GM23248 (cell line): ENCODE measurements around the gene SARM1. TPM values are rescaled to one million over a fixed set of nuclear protein-coding genes. Genes with fewer than 3 reads are reported as not detected.

Experiments
- DNase-seq: peaks from one replicate; pipeline ENCODE4 v3.0.0-alpha.2; 2015
- H2AFZ ChIP-seq: fragments of 200-600 bp; sonication (generic); 2 replicates; pipeline ENCODE4 v1.6.1; 2016; ENCODE audit warnings: antibody characterized with exemption
- H3F3A ChIP-seq: fragments of 200-600 bp; sonication (generic); 2 replicates; pipeline ENCODE4 v1.6.1; 2016; ENCODE audit warnings: mild to moderate bottlenecking, antibody characterized with exemption, mixed run types; ENCODE audit not compliant: insufficient read depth
- H3K27ac ChIP-seq: fragments of 200-600 bp; sonication (generic); 2 replicates; pipeline ENCODE4 v1.5.1; 2016; ENCODE audit warnings: mild to moderate bottlenecking
- H3K27me3 ChIP-seq: fragments of 200-600 bp; sonication (generic); replicated peaks from 2 replicates; pipeline ENCODE4 v1.6.1; 2016; ENCODE audit warnings: mild to moderate bottlenecking; ENCODE audit not compliant: insufficient read depth
- H3K36me3 ChIP-seq: fragments of 200-600 bp; sonication (generic); 2 replicates; pipeline ENCODE4 v1.6.1; 2016; ENCODE audit warnings: low read depth, mild to moderate bottlenecking
- H3K4me1 ChIP-seq: fragments of 200-600 bp; sonication (generic); 2 replicates; pipeline ENCODE4 v1.6.1; 2016; ENCODE audit warnings: mild to moderate bottlenecking; ENCODE audit not compliant: insufficient read depth
- H3K4me2 ChIP-seq: fragments of 200-600 bp; sonication (generic); one replicate; pipeline ENCODE4 v1.6.1; 2016; ENCODE audit warnings: mild to moderate bottlenecking; ENCODE audit not compliant: unreplicated experiment
- H3K4me3 ChIP-seq: fragments of 200-600 bp; sonication (generic); 2 replicates; pipeline ENCODE4 v1.5.1; 2016; ENCODE audit warnings: mild to moderate bottlenecking
- H3K79me2 ChIP-seq: fragments of 200-600 bp; sonication (generic); 2 replicates; pipeline ENCODE4 v1.6.1; 2016; ENCODE audit warnings: mild to moderate bottlenecking; ENCODE audit not compliant: insufficient read depth
- H3K9ac ChIP-seq: fragments of 200-600 bp; sonication (generic); 2 replicates; pipeline ENCODE4 v1.6.1; 2016; ENCODE audit warnings: mild to moderate bottlenecking
- H3K9me2 ChIP-seq: fragments of 200-600 bp; sonication (generic); 2 replicates; pipeline ENCODE4 v1.6.1; 2016; ENCODE audit warnings: mixed run types, mild to moderate bottlenecking, moderate library complexity; ENCODE audit not compliant: insufficient read depth
- H3K9me3 ChIP-seq: fragments of 200-600 bp; sonication (generic); one replicate; pipeline ENCODE4 v1.6.1; 2017; ENCODE audit warnings: low read depth
- H4K20me1 ChIP-seq: fragments of 200-600 bp; sonication (generic); 2 replicates; pipeline ENCODE4 v1.6.0; 2016; ENCODE audit not compliant: insufficient read depth
- EZH2 ChIP-seq: fragments of 200-600 bp; sonication (generic); IDR thresholded peaks from 2 replicates; pipeline ENCODE4 v1.6.1; 2018; ENCODE audit warnings: antibody characterized with exemption, mild to moderate bottlenecking; ENCODE audit not compliant: insufficient read depth, poor library complexity, severe bottlenecking
- EZH2phosphoT487 ChIP-seq: fragments of 200-600 bp; sonication (generic); IDR thresholded peaks from 2 replicates; pipeline ENCODE4 v1.6.1; 2018; ENCODE audit warnings: antibody characterized with exemption, moderate library complexity, mild to moderate bottlenecking, low read depth; ENCODE audit not compliant: insufficient read depth
- WGBS, 2 experiments: methylation state at CpG; one replicate each; pipeline ENCODE4 v1.1.6; 2015 to 2017; ENCODE audit warnings: low lambda C conversion rate in 2 of 2, low coverage in 1 of 2; ENCODE audit errors: missing lambda C conversion rate in 2 of 2; 5-methylcytosine and 5-hydroxymethylcytosine counted together
- in situ Hi-C: fragments of 300-500 bp; cut with MboI; formaldehyde crosslinking; loops from 2 replicates; pipeline ENCODE4 v1.15.0; 2020
- polyA plus RNA-seq: library from polyadenylated mRNA; unstranded; fragments of >200 nt; fragmentation: Nextera tagmentation; extraction: Ambion mirVana; gene quantifications from 2 replicates; pipeline ENCODE4 v1.2.1, GENCODE V29; 2016
- total RNA-seq: library from RNA; depleted of rRNA; stranded (reverse); fragments of >200 nt; shearing (Covaris generic); gene quantifications from 2 replicates; pipeline ENCODE4 v1.2.3, GENCODE V29; 2014

SARM1 gene
- total and polyA plus RNA-seq, 2 experiments from 2014 or later = 5.8 to 24.2 TPM

GRCh38 chr17:28381141-28381825, 9.8 kb downstream of the SARM1 start:
- Histone ChIP-seq H3K36me3 (no peaks in the 10 kb centered on the region), H3K27me3 (no peaks in the 10 kb centered on the region), H3K4me3 (no peak overlapping the region), H3K9me3 (no peaks in the 10 kb centered on the region), H3K27ac (no peak overlapping the region), H3F3A (no peaks in the 10 kb centered on the region), H3K9ac (no peak overlapping the region), H3K9me2 (no peaks in the 10 kb centered on the region), H2AFZ (no peak overlapping the region), H3K4me2 (no peak overlapping the region), H3K79me2 (no peaks in the 10 kb centered on the region), H4K20me1 (no peaks in the 10 kb centered on the region), H3K4me1 (peaks cover 6% of the 10 kb centered on the region)
- WGBS, 2 experiments = 61 to 67% methylated on average over 65 to 72 of the region's 72 CpGs
- DNase-seq = no peak
- in situ Hi-C loops = no loop called here
- TF ChIP-seq EZH2phosphoT487 = no peak
- TF ChIP-seq EZH2 = no peak

- H3K79me2 ChIP-seq = no peaks in the 10 kb centered on the region
- no peak overlapping the region for H3K27ac ChIP-seq
- no peaks in the 10 kb centered on the region for H3K9me3 ChIP-seq
- no peaks in the 10 kb centered on the region for H3F3A ChIP-seq
- H3K36me3 ChIP-seq = 0 out of 2 replicates have a peak, but pooled peaks cover 8% of the 10 kb centered on the region
- TF ChIP-seq EZH2phosphoT487 = no peak
- no peak for TF ChIP-seq EZH2
- H3K9ac ChIP-seq = peak overlapping the region; percentile 71
- in situ Hi-C loops = no loop called here
- 20 to 21% methylated on average over 54 to 56 of the region's 56 CpGs for WGBS, 2 experiments
- H3K27me3 ChIP-seq = no peaks in the 10 kb centered on the region
- H3K4me3 ChIP-seq = peak overlapping the region; percentile 62
- no peaks in the 10 kb centered on the region for H3K9me2 ChIP-seq
- H3K4me1 ChIP-seq = peaks cover 6% of the 10 kb centered on the region
- H2AFZ ChIP-seq = peak overlapping the region; percentile 76
- no peaks in the 10 kb centered on the region for H4K20me1 ChIP-seq
- peak; percentile 67 for DNase-seq
- H3K4me2 ChIP-seq = peak overlapping the region; percentile 76
Measured at GRCh38 chr17:28384281-28385036, 13.0 kb downstream of the SARM1 start.

GRCh38 chr17:28385037-28385400, 13.5 kb downstream of the SARM1 start:
- H3K4me3 ChIP-seq = no peak overlapping the region; the same call in 1 of the 2 replicates
- no peaks in the 10 kb centered on the region for H3K9me3 ChIP-seq
- no peak for TF ChIP-seq EZH2
- no peak for TF ChIP-seq EZH2phosphoT487
- H3F3A ChIP-seq = no peaks in the 10 kb centered on the region
- no peaks in the 10 kb centered on the region for H3K79me2 ChIP-seq
- no peak overlapping the region for H3K9ac ChIP-seq
- H3K27me3 ChIP-seq = no peaks in the 10 kb centered on the region
- H4K20me1 ChIP-seq = no peaks in the 10 kb centered on the region
- WGBS, 2 experiments = 55 to 56% methylated on average over 16 to 29 of the region's 29 CpGs
- H3K36me3 ChIP-seq = 0 out of 2 replicates have a peak, but pooled peaks cover 8% of the 10 kb centered on the region
- no peak overlapping the region for H2AFZ ChIP-seq
- no peak overlapping the region for H3K27ac ChIP-seq
- H3K4me1 ChIP-seq = peaks cover 5% of the 10 kb centered on the region
- in situ Hi-C loops = no loop called here
- DNase-seq = no peak
- no peaks in the 10 kb centered on the region for H3K9me2 ChIP-seq
- H3K4me2 ChIP-seq = no peak overlapping the region

GRCh38 chr17:28385406-28385805, 13.9 kb downstream of the SARM1 start:
- no peaks in the 10 kb centered on the region for H3K79me2 ChIP-seq
- H2AFZ ChIP-seq = no peak overlapping the region
- in situ Hi-C loops = no loop called here
- no peaks in the 10 kb centered on the region for H3F3A ChIP-seq
- peaks cover 1% of the 10 kb centered on the region; the same call in 1 of the 2 replicates for H3K4me1 ChIP-seq
- no peaks in the 10 kb centered on the region for H4K20me1 ChIP-seq
- no peak overlapping the region for H3K4me2 ChIP-seq
- no peaks in the 10 kb centered on the region for H3K9me3 ChIP-seq
- no peaks in the 10 kb centered on the region for H3K27me3 ChIP-seq
- 98% methylated on average over 8 of the region's 8 CpGs for WGBS, 2 experiments
- H3K27ac ChIP-seq = no peak overlapping the region
- 0 out of 2 replicates have a peak, but pooled peaks cover 8% of the 10 kb centered on the region for H3K36me3 ChIP-seq
- no peak overlapping the region for H3K9ac ChIP-seq
- TF ChIP-seq EZH2 (no peak), EZH2phosphoT487 (no peak)
- no peak for DNase-seq
- no peaks in the 10 kb centered on the region for H3K9me2 ChIP-seq
- no peak overlapping the region for H3K4me3 ChIP-seq
